Ecto neural progenitor cell (in vitro differentiated cells): Measurements from ENCODE around the gene HDAC9.

Experiments
- DNase-seq: peaks from one replicate; pipeline ENCODE4 v3.0.0-alpha.2; 2018; ENCODE audit warnings: low spot score

Gene HDAC9

DNA sequence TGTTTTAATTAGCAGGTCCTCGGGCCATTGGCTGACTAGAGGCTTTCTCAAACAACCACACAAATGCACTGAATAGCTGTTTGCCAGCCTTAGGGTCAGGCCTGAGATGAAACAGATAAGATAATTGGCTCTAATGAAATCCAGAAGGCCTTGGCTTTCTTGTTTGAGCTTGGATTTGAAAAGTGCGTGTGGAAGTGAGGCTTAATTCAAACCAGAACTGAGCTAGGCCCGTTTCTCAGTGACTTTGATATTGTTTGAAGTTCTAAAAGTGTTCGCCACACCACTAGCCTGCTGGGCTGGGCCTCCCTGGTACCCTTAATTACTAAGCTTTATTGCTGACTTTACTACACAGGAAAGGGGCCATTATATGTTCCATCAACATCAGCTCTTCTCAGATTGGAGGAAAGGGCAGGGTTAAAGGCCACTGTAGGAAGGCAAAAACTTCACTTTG is 351.2 kb downstream of the HDAC9 start:
- no peak for DNase-seq

GRCh38 chr7:18849130-18849529 is 353.6 kb downstream of the HDAC9 start:
- no peak for DNase-seq

DNA sequence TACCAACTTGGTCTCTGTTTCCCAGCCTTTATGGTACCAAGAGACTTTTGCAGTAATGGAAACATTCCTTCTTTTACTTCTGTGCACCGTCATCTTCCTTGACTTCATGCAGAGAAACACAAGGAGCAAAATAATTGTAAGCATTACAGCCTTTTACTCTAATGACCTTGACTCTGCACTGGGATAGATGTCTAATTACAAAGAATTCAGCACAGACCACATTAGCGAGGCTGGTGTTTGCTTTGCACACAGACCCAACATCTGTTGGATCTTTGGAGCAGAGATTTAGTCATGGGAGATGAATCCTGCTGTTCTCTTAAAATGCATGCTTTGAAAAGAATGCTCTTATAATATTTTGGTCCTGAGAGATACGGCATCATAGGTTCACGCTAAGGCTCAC is 360.2 kb downstream of the HDAC9 start:
- no peak for DNase-seq

DNA sequence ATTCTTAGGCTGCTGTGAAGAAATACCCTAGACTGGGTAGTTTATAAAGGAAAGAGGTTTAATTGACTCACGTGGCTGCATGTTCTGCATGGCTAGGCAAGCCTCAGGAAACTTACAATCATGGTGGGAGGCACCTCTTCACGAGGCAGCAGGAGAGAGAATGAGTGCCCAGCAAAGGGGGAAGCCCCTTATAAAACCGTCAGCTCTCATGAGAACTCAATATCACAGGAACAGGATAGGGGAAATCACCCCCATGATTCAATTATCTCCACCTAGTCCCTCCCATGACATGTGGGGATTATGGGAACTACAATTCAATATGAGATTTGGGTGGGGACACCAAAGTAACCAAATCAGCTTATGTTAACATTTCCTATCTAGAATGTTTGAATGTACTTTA is 362.7 kb downstream of the HDAC9 start:
- no peak for DNase-seq

DNA sequence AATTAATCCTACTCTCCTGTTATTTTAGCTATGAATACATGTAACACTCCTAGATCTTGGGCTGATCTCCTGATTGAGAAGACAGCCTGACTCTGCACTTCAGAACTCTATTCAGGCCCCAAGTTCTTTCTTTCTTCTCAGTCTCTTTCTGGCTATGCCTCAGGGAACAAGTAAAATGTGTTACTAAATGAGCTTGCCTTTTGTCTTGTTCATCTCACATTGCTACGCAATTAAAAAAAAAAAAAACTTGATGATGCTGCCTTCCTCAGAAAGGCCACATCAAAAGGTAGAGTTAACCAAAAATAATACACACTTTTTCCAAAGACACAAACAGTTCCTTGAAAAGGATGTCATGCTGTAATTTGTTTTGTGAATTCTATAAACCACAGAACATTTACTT is 363.8 kb downstream of the HDAC9 start:
- DNase-seq, result no peak

- DNase-seq, result no peak
These were observed 364.7 kb downstream of the HDAC9 start for GRCh38 chr7:18860221-18860620.

DNA sequence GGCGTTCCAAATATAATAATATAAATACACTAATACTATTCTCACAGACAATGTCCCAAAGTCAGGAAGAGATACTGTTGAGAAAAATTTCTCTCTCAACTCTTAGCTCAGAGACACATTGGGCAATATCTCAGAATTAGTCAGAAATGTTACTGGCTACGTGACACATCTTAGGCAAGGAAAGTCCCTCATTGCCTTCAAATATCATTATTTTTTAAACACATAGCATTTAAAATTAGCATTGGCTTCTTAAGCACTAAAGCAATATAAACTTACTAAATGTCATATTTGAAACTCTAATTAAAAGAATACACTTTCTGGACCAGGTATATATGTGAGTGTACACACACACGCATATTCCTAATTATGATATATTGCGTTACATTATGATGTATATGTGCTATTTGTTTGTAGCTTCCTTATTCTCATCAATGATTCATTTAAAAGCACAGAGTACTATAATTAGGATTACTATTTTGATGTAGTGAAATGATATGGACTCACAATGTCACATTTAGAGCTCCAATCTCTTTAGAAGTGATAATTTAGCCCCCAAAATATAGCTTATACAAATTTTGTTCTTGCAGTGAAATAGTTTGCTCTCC is 366.1 kb downstream of the HDAC9 start:
- no peak for DNase-seq

DNA sequence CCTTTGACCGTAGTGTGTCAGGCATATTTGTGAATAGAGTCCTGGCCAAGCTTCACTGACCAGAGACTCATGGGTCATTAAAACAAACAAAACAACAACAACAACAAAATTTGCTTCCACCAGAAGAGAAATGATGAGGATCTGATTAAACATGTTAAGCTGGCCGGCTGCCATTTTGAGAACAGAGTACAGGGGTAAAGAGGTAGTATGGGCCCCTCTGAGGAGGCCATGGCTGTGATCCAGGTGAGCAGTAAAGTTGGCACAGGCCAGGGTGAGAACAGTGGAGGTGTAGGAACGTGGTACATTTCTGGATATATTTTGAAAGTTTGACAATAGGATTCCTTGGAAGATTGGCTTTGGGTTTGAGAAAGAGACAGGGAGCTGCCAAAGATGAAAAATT is 369.4 kb downstream of the HDAC9 start:
- no peak for DNase-seq

DNA sequence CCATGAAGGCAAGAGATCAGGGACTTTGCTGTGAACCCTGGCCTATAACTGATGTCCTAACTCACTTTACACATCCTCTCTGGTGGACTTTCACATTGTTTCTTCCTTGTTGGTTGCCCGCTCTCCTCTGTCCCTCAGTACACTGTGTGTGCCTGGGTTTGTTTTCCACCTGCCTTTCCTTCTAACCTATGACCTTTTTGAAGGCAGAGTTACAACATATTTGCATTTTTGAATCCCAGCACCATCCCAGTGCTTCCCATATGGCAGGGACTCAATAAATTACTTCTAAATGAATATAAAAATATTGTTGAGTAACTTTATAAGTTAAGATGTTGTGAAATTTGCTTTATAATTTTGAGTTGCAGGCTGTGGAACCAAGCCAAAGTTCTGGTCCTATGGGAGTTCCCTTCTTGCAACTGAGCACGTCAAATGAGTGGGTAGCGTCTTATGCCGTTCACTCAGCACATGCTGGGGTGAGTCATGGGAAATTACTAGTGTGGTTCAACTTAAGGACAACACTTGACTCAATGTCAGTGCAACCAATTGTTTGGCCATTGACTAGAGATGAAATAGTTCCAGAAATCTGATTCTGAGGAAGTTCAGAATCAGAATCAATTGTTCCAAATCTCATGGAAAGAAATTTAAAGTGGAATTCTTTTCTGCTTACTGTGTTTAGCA is 370.9 kb downstream of the HDAC9 start:
- DNase-seq, result no peak

GRCh38 chr7:18872344-18872743 is 376.8 kb downstream of the HDAC9 start:
- DNase-seq, result no peak

DNA sequence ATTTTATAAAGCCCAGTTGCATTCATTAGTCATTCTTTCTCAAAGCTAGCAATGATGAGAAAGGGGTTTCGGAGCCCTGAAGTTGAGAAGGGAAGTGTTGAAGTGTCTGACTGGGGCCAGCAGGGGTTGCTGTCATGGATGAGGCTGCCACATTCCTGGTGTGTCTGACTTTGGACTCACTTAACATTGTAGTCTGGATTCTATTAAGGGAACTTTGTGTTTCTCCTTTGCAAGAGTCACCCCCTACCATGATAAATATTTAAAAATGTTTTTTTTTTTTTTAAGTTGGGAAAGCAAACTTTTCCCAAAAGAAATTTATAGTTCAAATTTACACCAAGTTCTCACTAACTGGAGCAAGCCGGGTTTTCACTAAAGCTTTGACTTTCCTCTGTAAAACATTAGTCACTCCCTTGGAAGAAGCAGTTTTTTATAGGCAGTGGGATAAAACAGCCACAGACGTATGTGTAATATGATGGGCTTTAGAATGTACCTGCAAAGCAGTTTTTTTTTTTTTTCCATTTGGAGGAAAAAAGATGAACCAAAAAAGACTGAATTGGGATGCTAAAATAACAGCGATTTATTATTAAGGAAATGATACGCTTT is 378.3 kb downstream of the HDAC9 start:
- peak; percentile 48 for DNase-seq

DNA sequence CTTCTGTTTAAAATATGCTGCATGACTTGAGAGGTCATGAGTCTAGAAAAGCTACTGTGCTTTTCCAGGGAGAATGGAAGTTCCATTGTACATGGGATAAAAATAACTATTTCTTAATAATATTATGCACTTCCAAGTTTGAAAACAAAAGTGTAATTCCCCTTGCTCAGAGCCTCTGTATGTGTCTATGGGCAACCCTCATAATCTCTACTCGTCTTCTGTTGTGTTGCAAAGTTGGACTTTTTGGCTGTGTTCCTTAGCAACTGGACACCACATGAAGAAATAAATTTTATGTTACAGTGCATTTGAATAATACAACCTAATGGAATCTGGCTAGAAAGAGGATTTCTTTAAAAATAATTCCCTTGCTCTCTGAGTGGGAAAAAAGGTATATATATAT is 379.3 kb downstream of the HDAC9 start:
- DNase-seq, result no peak

DNA sequence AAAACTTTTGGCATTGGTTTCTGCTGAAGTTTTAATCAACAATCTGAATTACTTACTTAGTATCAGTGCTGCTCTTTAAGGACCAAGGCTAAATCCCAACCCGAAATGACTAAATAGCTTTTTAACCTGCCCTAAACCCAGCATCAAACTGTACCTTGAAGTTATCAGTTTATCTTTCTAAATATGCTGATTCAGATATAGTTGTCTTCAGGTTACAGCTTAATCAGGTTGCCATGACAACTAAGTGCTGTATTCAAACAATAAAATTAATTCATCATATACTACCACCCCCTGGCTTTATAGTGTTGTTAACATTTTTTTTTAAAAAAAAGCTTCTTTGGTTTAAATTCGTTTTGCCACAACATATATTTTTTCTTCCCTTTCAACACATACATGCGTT is 382.3 kb downstream of the HDAC9 start:
- no peak for DNase-seq

GRCh38 chr7:18886832-18887231 is 391.3 kb downstream of the HDAC9 start:
- DNase-seq, result no peak

DNA sequence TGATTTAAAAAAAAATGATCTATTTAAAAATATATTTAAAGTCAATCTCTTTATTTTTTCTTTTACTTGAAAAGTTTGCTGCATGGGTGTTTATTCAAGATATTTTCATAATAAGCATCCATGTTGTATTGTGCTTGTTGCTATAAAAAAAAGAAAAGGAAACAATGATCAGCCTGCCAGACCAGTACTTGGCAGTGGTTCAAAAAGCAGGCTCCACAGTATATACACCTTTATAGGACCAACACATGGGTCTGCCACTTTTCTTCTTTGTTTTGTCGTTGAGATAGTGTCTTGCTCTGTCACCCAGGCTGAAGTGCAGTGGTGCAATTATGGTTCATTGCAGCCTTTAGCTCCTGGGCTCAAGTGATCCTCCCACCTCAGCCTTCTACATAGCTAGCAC is 393.9 kb downstream of the HDAC9 start:
- no peak for DNase-seq

GRCh38 chr7:18890134-18890533 is 394.6 kb downstream of the HDAC9 start:
- no peak for DNase-seq

GRCh38 chr7:18890885-18891621 is 395.5 kb downstream of the HDAC9 start:
- DNase-seq, result no peak

- no peak for DNase-seq
These were observed 397.6 kb downstream of the HDAC9 start for GRCh38 chr7:18893156-18893555.

GRCh38 chr7:18894155-18894554 is 398.6 kb downstream of the HDAC9 start:
- DNase-seq, result no peak

- DNase-seq, result no peak
These were observed 399.9 kb downstream of the HDAC9 start for GRCh38 chr7:18895456-18895855.

- DNase-seq, result no peak
These were observed 400.9 kb downstream of the HDAC9 start for GRCh38 chr7:18896343-18896975.

- DNase-seq, result no peak
These were observed 404.7 kb downstream of the HDAC9 start for GRCh38 chr7:18900236-18900635.

DNA sequence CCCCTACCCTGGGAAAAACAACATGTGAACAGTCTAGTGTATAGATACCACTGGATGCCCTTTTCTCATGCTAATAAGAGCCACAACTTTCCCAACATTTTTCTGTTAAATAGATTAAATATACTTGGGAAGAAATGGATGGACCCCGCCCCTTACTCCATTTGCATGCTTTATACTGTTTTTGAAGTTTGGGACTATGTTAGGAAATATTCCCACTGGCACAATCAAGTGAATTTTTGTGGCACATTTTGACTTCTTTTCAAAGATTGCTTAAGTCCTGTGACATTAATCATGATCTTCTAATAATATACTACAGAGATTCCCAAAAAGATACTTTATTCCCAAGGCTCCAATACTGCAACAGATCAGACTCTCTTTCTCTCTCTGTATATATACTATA is 405.3 kb downstream of the HDAC9 start:
- no peak for DNase-seq
